ENCODE measurements around the gene AKAP10.
A peak's percentile ranks its signal among the peaks of the same experiment; 100 is the strongest.
"Not testable (repeated sequence)": the region's sequence is repeated elsewhere in the genome, so short reads cannot be mapped to it uniquely, and the experiment has no call there.

AKAP10 gene

GRCh38 chr17:19915245-19915978, 62.2 kb downstream of the AKAP10 start:
- DNase-seq, result no peak

DNA sequence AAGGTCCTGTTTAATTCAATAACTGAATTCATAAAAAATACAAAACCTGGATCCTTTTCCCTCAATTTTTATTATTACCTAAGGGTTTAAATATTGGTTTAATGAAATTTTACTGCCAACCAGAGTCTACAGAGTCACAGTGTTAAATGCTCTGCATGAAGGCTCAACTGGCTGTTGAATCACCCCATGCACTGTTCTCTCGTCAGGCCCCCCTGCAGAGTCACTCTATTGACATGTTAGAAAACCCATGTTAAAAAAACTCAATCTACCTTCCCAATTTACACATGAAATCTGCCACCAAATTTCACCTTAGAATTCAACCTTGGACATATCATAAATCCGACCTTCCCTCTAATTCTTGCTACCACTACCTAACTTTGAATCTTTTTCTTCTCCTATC, 66.6 kb downstream of the AKAP10 start:
- DNase-seq, result no peak

DNA sequence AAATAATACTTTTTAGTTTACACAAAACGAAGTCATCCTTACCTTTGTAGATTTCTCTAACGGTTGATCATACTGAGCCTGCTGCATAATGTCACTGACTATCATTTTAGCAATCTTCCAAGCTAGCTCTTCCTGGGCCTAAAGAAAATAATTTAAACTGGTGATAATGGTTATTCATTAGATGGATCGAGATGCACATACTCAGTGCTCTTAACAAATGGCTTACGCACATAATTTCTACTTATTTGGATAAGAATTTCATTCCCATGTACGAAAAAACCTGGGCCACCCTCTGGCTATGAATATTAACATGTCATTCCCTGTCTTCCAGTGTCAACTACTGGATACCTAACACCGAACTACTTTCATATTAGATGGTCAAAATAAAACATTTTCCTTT, 68.5 kb downstream of the AKAP10 start:
- DNase-seq, result no peak

DNA sequence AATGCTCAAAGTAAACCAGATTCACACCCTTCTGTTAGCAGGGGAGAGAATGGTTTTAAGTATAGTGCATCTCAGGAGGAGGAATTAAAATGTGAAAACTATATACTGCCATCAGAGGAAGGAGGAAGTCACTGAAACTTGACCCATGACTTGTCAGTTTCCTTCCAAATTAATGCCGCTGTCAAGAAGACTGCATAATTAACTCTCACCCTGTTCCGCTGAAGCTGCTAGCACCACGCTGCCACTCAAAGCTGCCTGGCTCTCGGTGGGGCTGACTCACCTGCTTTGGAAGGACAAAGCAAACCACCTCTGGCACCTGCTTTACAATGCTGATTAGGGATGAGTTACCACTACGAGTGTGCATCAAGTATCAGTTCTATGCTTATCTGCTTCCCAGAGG, 72.1 kb downstream of the AKAP10 start:
- DNase-seq, result no peak

DNA sequence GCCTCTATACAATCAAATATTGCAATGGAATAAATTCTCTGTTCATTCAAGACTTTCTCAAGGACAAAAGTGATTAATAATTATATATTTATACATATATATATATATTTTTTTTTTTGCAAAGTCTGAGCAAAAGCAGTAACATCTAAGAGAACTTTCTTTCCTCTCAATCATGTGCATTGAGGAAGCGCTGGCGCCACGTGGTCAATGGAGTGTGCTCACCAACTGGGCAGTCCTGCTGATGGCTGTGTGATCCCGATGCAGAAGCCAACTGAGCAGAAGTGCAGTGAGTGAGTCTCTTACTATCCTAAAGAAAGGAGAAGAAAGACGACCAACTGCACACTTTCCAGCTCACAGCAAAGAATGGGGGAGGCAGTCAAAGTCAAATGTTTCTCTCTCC, 72.7 kb downstream of the AKAP10 start:
- DNase-seq, result no peak

GRCh38 chr17:19904412-19904811, 73.2 kb downstream of the AKAP10 start:
- no peak for DNase-seq

DNA sequence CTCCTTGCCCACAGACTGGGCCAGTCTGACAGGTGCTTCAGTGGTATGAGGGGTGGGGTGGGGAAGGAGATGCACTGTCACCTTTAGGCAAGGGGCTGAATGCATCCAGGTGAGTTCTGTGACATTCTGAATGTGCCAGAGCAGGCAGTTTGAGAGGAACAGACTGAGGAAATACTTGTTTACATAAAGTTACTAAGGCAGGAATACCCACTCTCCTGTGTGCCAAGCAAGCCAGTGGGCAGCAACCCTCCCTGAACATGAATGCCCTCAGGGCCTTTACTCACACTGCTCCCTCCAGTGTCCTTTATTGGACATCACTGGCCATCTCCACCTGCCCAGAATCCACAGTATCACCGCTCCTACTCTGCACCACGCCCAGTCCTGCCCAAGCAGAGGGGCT, 76.8 kb downstream of the AKAP10 start:
- no peak for DNase-seq

DNA sequence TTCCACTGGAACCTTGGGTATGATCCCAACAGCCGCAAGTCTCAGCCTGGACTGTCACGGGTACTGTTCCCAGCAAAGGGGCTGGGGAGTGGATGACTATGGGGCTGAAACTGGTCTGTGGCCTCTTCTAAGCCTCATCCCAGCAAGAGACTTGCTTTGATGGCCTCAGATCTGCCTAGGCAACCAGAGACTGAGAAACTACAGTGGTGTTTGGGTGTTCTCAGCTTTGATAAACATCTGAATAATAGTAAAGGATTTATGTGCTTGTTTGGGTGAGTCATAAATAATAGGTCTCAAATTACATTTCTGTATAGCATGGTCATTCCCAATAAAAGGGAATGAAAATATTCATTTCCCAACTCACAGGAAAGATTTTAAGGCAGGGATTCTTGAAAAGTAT, 79.7 kb downstream of the AKAP10 start:
- no peak for DNase-seq

GRCh38 chr17:19897090-19897837, 80.4 kb downstream of the AKAP10 start:
- no peak for DNase-seq

- DNase-seq, result no peak
Observed at GRCh38 chr17:19896679-19897078, 80.9 kb downstream of the AKAP10 start.

GRCh38 chr17:19890554-19890953, 87.1 kb downstream of the AKAP10 start:
- DNase-seq, result not testable (repeated sequence)

DNA sequence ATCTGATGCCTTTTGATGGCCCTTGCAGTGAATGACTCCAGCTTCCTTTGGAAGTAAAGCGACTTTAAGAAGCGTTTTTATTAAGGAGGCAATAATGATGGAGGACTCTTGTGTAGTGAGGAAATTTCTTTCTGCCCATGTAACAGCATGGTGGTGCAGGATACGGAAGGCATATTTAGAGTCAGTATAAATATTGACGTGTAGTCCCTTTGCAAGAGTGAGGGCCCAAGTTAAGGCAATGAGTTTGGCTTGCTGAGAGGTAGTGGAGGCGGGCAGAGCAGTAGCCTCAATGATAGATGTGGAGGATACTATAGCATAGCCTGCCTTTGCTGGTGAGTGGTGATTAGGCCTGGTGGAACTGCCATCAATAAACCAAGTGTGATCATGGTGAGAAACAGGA, 87.6 kb downstream of the AKAP10 start:
- DNase-seq, result not testable (repeated sequence)

GRCh38 chr17:19886116-19886515, 91.5 kb downstream of the AKAP10 start:
- DNase-seq, result no peak

DNA sequence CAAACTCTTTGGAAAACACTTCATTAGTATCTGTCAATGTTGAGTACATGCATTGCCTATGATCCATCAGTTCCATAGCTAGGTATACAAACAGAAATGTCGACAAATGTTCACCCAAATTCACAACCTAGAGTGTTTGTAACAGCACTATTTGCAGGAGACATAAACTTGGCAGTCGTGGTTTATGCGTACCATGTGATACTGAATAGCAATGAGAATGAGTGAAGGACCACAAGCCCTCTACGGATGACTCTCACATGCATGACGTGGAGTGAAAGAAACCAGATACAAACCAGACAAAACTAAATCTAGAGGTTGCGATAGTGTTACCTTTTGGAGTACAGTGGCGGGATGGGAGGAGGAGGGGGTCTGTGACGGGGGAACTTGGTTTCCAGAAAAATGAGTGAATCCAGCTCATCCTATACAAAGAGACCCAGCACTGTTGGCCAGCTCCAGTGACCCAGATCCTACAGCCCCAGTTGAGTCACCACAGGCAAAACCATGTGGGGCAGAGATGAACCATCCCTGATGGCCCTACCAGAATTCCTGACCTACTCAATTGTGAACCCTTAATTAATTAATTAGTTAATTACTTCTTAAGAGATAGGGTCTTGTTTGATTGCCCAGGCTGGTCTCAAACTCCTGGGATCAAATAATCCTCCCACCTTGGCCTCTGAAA, 94.0 kb downstream of the AKAP10 start:
- no peak for DNase-seq

GRCh38 chr17:19880393-19880792, 97.2 kb downstream of the AKAP10 start:
- DNase-seq, result no peak

- no peak for DNase-seq
Observed at GRCh38 chr17:19877364-19877945, 100.2 kb downstream of the AKAP10 start.

DNA sequence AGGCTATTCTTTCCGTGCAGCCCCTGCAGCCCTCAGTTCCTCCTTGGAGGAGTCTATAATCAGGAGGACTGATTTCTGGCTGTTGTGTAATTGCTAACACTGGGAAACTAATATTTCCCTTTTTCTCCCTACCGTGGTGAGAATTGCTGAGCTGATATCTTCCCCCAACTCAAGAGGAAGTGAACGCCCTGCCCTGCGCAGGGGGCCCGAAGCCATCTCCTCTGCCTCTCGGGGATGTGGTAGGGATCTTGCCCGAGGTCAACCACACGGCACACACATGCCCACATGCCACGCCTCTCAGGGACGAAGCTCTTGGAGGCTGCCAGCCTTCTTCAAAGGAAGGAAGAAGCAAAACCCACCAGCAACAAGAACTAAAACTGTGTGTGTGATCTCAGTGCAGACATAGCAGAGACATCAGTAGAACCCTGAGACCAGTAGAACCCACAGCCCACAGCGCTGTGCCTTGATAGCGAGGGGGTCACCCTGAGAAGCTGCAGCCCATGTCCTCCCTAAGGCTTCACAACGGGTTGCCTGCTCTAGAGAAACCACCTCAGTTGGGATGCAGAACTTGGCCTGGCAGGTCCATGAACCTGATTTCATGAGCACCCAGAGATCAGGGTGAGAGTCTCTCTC, 101.0 kb downstream of the AKAP10 start:
- no peak for DNase-seq

- no peak for DNase-seq
Observed at GRCh38 chr17:19874256-19874655, 103.4 kb downstream of the AKAP10 start.

- no peak for DNase-seq
Observed at GRCh38 chr17:19873346-19873745, 104.3 kb downstream of the AKAP10 start.

- DNase-seq, result no peak
Observed at GRCh38 chr17:19868079-19868395, 109.6 kb downstream of the AKAP10 start.

DNA sequence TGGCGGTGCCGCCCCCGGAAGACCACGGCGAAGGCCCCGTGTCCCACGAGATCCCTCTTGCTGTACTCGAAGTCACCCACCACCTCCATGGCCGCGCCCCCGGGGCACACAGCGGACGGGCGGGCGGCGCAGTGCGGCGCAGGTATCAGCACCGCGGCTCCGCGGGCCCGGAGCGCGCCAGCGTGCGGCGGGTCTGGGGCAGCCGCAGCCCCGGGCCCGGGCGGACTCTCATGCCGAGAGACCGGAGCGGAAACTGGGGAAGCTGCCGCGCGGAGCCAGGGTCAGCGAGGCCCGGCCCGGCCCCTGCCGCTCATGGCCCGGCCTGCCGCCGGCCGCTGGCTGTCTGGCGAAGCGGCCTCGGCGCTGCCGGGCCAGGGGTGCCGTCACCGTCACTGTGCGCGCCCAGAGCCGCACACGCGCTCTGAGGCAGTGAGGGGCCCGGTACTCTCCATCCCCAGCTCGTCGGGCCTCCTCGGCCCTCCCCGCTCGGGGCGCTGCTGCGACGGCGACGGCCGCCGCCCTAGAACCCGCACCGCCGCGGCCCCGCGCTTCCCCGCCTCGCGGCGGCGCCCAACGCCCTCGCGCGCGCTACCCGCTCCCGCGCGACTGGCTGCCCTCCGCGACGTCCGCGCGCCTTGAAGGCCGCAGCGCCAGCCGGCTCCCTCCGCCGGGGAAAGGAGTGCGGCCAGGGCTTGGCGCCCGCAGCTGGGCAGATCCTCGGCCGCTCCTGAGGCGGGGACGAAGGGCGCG, 110.1 kb downstream of the AKAP10 start, which contains the start of gene ULK2:
ULK2 (minus strand) TSS at position 608 of the 750 bp plus-strand sequence; CDS start at position 89, 519 bp downstream.
- no peak for DNase-seq

- peak; percentile 13 for DNase-seq
Observed at GRCh38 chr17:19867079-19867328, 110.6 kb downstream of the AKAP10 start.

DNA sequence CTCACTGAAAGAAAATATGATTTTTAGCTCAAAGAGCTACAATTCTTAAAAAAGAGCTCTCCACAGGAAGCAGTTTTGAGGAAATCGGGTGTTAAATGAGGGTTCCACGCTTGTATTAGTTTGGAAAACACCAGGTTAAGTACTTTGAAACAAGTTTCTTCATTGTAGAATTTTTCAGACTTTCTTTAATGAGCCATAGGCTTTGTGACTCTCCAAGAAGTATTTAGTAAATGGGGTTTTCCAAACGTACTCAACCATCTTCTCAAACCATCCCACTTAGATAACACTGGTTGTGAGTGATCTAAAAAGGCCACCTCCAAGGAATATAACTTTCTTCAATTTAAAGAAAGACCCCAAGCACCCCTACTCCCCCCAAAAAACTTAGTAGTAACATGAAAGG, 112.6 kb downstream of the AKAP10 start:
- DNase-seq, result no peak
